ENCODE results near the gene TSC22D4.

TSC22D4 gene

GRCh38 chr7:100513212-100513810 is 34.3 kb upstream of the TSC22D4 start:
- H3K4ac ChIP-seq (ENCODE audit: low read depth, low read length), result no peak overlapping the region
- H2BK120ac ChIP-seq (ENCODE audit: low read depth, low read length), result no peak overlapping the region
- no peak overlapping the region for H4K8ac ChIP-seq (ENCODE audit: low read depth, low read length)
- no peak overlapping the region for H3K4me2 ChIP-seq (ENCODE audit: low read length)
- no peak for DNase-seq
- no peak overlapping the region for H2BK15ac ChIP-seq (replicated peaks; ENCODE audit: low read depth)
- H3K56ac ChIP-seq (ENCODE audit: low read length), result no peak overlapping the region
- H3K27ac ChIP-seq (ENCODE audit: low read depth, low read length), result no peak overlapping the region
- no peaks in the 10 kb centered on the region for H3K79me2 ChIP-seq (ENCODE audit: control insufficient read depth, insufficient read depth, low read length)
- H2AK5ac ChIP-seq (ENCODE audit: low read length), result no peak overlapping the region
- no peak overlapping the region for H2BK5ac ChIP-seq (ENCODE audit: low read length)
- H3K27me3 ChIP-seq (ENCODE audit: insufficient read depth, low read length, poor library complexity), result no peaks in the 10 kb centered on the region
- H3K23ac ChIP-seq (ENCODE audit: low read length), result no peak overlapping the region
- H3K36me3 ChIP-seq (ENCODE audit: control insufficient read depth, insufficient read depth, low read length), result no peaks in the 10 kb centered on the region
- no peak overlapping the region for H3K9ac ChIP-seq (ENCODE audit: low read length)
- 100% methylated on average over 1 of the region's 9 CpGs for WGBS (ENCODE audit: extremely low coverage, insufficient coverage, low lambda C conversion rate)
- H3K4me3 ChIP-seq (ENCODE audit: low read length), result no peak overlapping the region
- no peak overlapping the region for H3K18ac ChIP-seq (ENCODE audit: low read length)
- no peaks in the 10 kb centered on the region for H3K79me1 ChIP-seq (ENCODE audit: low read length)
- peaks cover 2% of the 10 kb centered on the region for H3K4me1 ChIP-seq (ENCODE audit: control insufficient read depth, low read depth, low read length)
- H4K5ac ChIP-seq (ENCODE audit: low read length), result no peak overlapping the region

DNA sequence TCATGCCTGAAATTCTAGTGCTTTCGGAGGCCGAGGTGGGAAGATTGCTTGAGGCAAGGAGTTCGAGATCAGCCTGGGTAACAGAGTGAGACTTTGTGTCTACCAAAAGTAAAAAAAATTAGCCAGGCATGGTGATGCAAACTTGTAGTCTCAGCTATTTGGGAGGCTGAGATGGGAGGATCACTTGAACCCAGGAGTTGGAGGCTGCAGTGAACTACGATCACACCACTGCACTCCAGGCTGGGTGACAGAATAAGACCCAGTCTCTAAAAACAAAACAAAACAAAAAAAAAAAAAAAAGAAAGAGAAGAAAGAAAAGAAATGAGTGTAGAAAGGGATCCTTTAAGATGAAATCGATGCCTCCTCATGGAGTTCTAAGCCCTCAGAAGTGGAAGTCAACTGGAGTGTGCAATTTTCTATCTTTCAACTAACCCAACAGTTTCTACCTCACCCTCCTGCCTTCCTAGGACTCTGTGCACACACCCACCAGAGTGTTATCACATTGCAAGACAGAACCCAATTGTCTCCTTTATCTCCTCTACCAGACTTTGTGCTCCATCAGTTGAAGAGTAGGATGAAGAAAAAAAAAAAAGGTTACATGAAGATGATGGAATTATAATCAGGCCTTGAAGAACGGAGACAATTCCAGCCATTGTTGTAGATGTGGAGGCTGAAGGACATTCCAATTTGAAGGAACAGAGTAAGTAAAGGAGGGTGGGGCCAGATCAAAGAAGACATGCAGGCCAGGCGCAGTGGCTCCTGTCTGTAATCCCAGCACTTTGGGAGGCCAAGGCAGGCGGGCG is 31.6 kb upstream of the TSC22D4 start:
- H3K9ac ChIP-seq (ENCODE audit: low read length), result no peak overlapping the region
- DNase-seq, result no peak
- no peak overlapping the region for H3K4me2 ChIP-seq (ENCODE audit: low read length)
- H3K18ac ChIP-seq (ENCODE audit: low read length), result no peak overlapping the region
- H2BK120ac ChIP-seq (ENCODE audit: low read depth, low read length), result no peak overlapping the region
- no peak overlapping the region for H2BK15ac ChIP-seq (replicated peaks; ENCODE audit: low read depth)
- H3K27me3 ChIP-seq (ENCODE audit: insufficient read depth, low read length, poor library complexity), result no peaks in the 10 kb centered on the region
- H3K36me3 ChIP-seq (ENCODE audit: control insufficient read depth, insufficient read depth, low read length), result no peaks in the 10 kb centered on the region
- no peak overlapping the region for H3K23ac ChIP-seq (ENCODE audit: low read length)
- no peak overlapping the region for H2AK5ac ChIP-seq (ENCODE audit: low read length)
- no peak overlapping the region for H3K4me3 ChIP-seq (ENCODE audit: low read length)
- no peak overlapping the region for H3K56ac ChIP-seq (ENCODE audit: low read length)
- no peaks in the 10 kb centered on the region for H3K79me2 ChIP-seq (ENCODE audit: control insufficient read depth, insufficient read depth, low read length)
- no peak overlapping the region for H3K4ac ChIP-seq (ENCODE audit: low read depth, low read length)
- H4K5ac ChIP-seq (ENCODE audit: low read length), result no peak overlapping the region
- no peak overlapping the region for H2BK5ac ChIP-seq (ENCODE audit: low read length)
- WGBS (ENCODE audit: extremely low coverage, insufficient coverage, low lambda C conversion rate), result no CpG with 5 or more reads among the region's 9 CpGs
- no peaks in the 10 kb centered on the region for H3K79me1 ChIP-seq (ENCODE audit: low read length)
- no peak overlapping the region for H4K8ac ChIP-seq (ENCODE audit: low read depth, low read length)
- no peak overlapping the region for H3K27ac ChIP-seq (ENCODE audit: low read depth, low read length)
- H3K4me1 ChIP-seq (ENCODE audit: control insufficient read depth, low read depth, low read length), result peaks cover 2% of the 10 kb centered on the region

DNA sequence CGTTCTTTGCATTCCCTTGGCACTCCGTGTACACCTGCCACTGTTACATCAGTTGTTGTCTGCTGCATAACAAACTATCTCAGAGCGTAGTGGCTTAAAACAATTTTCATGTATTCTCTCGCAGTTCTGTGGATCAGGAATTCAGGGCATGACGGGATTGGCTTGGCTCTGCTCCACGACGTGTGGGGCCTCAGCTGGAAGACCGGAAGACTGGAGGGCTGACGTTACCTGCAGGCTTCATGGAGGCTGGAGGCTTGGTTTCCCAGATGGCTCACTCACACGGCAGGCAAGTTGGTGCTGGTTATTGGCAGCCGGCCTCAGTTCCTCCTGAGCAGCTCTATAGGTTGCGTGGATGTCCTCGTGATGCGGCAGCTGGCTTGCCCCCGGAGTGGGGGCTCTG is 30.2 kb upstream of the TSC22D4 start:
- Histone ChIP-seq H3K4me2 (ENCODE audit: low read length) (no peak overlapping the region), H3K36me3 (ENCODE audit: control insufficient read depth, insufficient read depth, low read length) (no peaks in the 10 kb centered on the region), H2BK120ac (ENCODE audit: low read depth, low read length) (no peak overlapping the region), H3K56ac (ENCODE audit: low read length) (no peak overlapping the region), H4K5ac (ENCODE audit: low read length) (no peak overlapping the region), H3K4me1 (ENCODE audit: control insufficient read depth, low read depth, low read length) (no peaks in the 10 kb centered on the region), H3K4ac (ENCODE audit: low read depth, low read length) (no peak overlapping the region), H3K27me3 (ENCODE audit: insufficient read depth, low read length, poor library complexity) (no peaks in the 10 kb centered on the region), H3K27ac (ENCODE audit: low read depth, low read length) (no peak overlapping the region), H4K8ac (ENCODE audit: low read depth, low read length) (no peak overlapping the region), H3K9ac (ENCODE audit: low read length) (no peak overlapping the region), H3K4me3 (ENCODE audit: low read length) (no peak overlapping the region), H2BK5ac (ENCODE audit: low read length) (no peak overlapping the region), H3K23ac (ENCODE audit: low read length) (no peak overlapping the region), H3K79me1 (ENCODE audit: low read length) (no peaks in the 10 kb centered on the region), H3K79me2 (ENCODE audit: control insufficient read depth, insufficient read depth, low read length) (no peaks in the 10 kb centered on the region), H3K18ac (ENCODE audit: low read length) (no peak overlapping the region), H2AK5ac (ENCODE audit: low read length) (no peak overlapping the region), H2BK15ac (replicated peaks; ENCODE audit: low read depth) (no peak overlapping the region)
- no CpG with 5 or more reads among the region's 15 CpGs for WGBS (ENCODE audit: extremely low coverage, insufficient coverage, low lambda C conversion rate)
- DNase-seq, result no peak

- Histone ChIP-seq H2BK15ac (replicated peaks; ENCODE audit: low read depth) (no peak overlapping the region), H3K9ac (ENCODE audit: low read length) (no peak overlapping the region), H3K4me2 (ENCODE audit: low read length) (no peak overlapping the region), H3K79me1 (ENCODE audit: low read length) (no peaks in the 10 kb centered on the region), H3K18ac (ENCODE audit: low read length) (no peak overlapping the region), H4K5ac (ENCODE audit: low read length) (no peak overlapping the region), H3K36me3 (ENCODE audit: control insufficient read depth, insufficient read depth, low read length) (no peaks in the 10 kb centered on the region), H3K79me2 (ENCODE audit: control insufficient read depth, insufficient read depth, low read length) (no peaks in the 10 kb centered on the region), H3K4ac (ENCODE audit: low read depth, low read length) (no peak overlapping the region), H2BK5ac (ENCODE audit: low read length) (no peak overlapping the region), H3K4me1 (ENCODE audit: control insufficient read depth, low read depth, low read length) (no peaks in the 10 kb centered on the region), H3K23ac (ENCODE audit: low read length) (no peak overlapping the region), H3K4me3 (ENCODE audit: low read length) (no peak overlapping the region), H3K27ac (ENCODE audit: low read depth, low read length) (no peak overlapping the region), H3K56ac (ENCODE audit: low read length) (no peak overlapping the region), H2AK5ac (ENCODE audit: low read length) (no peak overlapping the region), H3K27me3 (ENCODE audit: insufficient read depth, low read length, poor library complexity) (no peaks in the 10 kb centered on the region), H4K8ac (ENCODE audit: low read depth, low read length) (no peak overlapping the region), H2BK120ac (ENCODE audit: low read depth, low read length) (no peak overlapping the region)
- peak; percentile 92 for DNase-seq
- no CpG with 5 or more reads among the region's 8 CpGs for WGBS (ENCODE audit: extremely low coverage, insufficient coverage, low lambda C conversion rate)
Observed at GRCh38 chr7:100506356-100506923, 27.4 kb upstream of the TSC22D4 start.

- no peaks in the 10 kb centered on the region for H3K36me3 ChIP-seq (ENCODE audit: control insufficient read depth, insufficient read depth, low read length)
- no peak for DNase-seq
- no peak overlapping the region for H3K9ac ChIP-seq (ENCODE audit: low read length)
- H2BK5ac ChIP-seq (ENCODE audit: low read length), result no peak overlapping the region
- no peak overlapping the region for H4K8ac ChIP-seq (ENCODE audit: low read depth, low read length)
- no peak overlapping the region for H3K23ac ChIP-seq (ENCODE audit: low read length)
- no peak overlapping the region for H2BK120ac ChIP-seq (ENCODE audit: low read depth, low read length)
- no peak overlapping the region for H4K5ac ChIP-seq (ENCODE audit: low read length)
- H3K27ac ChIP-seq (ENCODE audit: low read depth, low read length), result no peak overlapping the region
- H3K56ac ChIP-seq (ENCODE audit: low read length), result no peak overlapping the region
- no peak overlapping the region for H3K4me3 ChIP-seq (ENCODE audit: low read length)
- no peak overlapping the region for H2AK5ac ChIP-seq (ENCODE audit: low read length)
- H2BK15ac ChIP-seq (replicated peaks; ENCODE audit: low read depth), result no peak overlapping the region
- H3K4ac ChIP-seq (ENCODE audit: low read depth, low read length), result no peak overlapping the region
- no peak overlapping the region for H3K18ac ChIP-seq (ENCODE audit: low read length)
- no peaks in the 10 kb centered on the region for H3K4me1 ChIP-seq (ENCODE audit: control insufficient read depth, low read depth, low read length)
- H3K27me3 ChIP-seq (ENCODE audit: insufficient read depth, low read length, poor library complexity), result no peaks in the 10 kb centered on the region
- no peaks in the 10 kb centered on the region for H3K79me2 ChIP-seq (ENCODE audit: control insufficient read depth, insufficient read depth, low read length)
- no peak overlapping the region for H3K4me2 ChIP-seq (ENCODE audit: low read length)
- no peaks in the 10 kb centered on the region for H3K79me1 ChIP-seq (ENCODE audit: low read length)
- no CpG with 5 or more reads among the region's 9 CpGs for WGBS (ENCODE audit: extremely low coverage, insufficient coverage, low lambda C conversion rate)
Observed at GRCh38 chr7:100504887-100505611, 26.0 kb upstream of the TSC22D4 start.

All from mesendoderm (in vitro differentiated cells).